ENCODE results near the gene ADAMTS16.

DNA sequence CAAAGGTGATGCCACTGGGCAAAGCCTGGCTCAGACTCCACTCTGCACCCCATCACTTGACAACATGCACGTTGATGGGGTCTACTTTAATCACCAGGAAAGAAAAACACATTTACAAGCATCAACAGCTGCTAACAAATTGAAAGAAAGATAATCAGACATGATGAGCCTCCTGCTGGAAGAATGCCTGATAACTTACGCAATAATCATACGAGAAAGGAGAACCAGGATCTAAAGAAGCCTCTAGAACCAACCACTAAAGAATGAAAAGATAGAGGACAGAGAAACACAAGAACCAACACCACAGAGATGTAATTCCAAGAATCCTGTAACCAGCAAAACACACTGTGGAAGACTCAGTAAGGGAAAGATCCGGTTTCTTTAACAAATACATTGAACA is 162.1 kb downstream of the ADAMTS16 start:
- TF ChIP-seq SETDB1 (IDR thresholded peaks at IDR 0.05; ENCODE audit: low read length) (no peak), EP300 (IDR thresholded peaks at IDR 0.05; ENCODE audit: low read length) (no peak), RFX5 (IDR thresholded peaks at IDR 0.05; ENCODE audit: low read depth, low read length) (no peak), RB1 (IDR thresholded peaks at IDR 0.05; ENCODE audit: low read depth) (no peak), CEBPB (tag; IDR thresholded peaks at IDR 0.05) (no peak), NR2C2 (CRISPR knock-in tag; IDR thresholded peaks at IDR 0.05) (no peak), NR2C2 (tag; IDR thresholded peaks at IDR 0.05) (no peak), ARID1B (IDR thresholded peaks at IDR 0.05) (no peak), ZBTB7A (IDR thresholded peaks at IDR 0.05; ENCODE audit: borderline replicate concordance, control insufficient read depth, low read depth, low read length) (no peak), POLR2A (conservative IDR thresholded peaks at IDR 0.05) (no peak), ZNF316 (IDR thresholded peaks at IDR 0.05) (no peak), ETS2 (tag; IDR thresholded peaks at IDR 0.05; ENCODE audit: borderline replicate concordance, poor library complexity, severe bottlenecking) (no peak)
- TF ChIP-seq, protein P1, sequence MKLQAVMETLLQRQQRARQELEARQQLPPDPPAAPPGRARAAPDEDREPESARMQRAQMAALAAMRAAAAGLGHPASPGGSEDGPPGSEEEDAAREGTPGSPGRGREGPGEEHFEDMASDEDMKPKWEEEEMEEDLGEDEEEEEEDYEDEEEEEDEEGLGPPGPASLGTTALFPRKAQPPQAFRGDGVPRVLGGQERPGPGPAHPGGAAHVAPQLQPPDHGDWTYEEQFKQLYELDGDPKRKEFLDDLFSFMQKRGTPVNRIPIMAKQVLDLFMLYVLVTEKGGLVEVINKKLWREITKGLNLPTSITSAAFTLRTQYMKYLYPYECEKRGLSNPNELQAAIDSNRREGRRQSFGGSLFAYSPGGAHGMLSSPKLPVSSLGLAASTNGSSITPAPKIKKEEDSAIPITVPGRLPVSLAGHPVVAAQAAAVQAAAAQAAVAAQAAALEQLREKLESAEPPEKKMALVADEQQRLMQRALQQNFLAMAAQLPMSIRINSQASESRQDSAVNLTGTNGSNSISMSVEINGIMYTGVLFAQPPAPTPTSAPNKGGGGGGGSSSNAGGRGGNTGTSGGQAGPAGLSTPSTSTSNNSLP (IDR thresholded peaks at IDR 0.05; ENCODE audit: borderline replicate concordance, low read depth, low read length) = no peak
- TF ChIP-seq, protein P2, sequence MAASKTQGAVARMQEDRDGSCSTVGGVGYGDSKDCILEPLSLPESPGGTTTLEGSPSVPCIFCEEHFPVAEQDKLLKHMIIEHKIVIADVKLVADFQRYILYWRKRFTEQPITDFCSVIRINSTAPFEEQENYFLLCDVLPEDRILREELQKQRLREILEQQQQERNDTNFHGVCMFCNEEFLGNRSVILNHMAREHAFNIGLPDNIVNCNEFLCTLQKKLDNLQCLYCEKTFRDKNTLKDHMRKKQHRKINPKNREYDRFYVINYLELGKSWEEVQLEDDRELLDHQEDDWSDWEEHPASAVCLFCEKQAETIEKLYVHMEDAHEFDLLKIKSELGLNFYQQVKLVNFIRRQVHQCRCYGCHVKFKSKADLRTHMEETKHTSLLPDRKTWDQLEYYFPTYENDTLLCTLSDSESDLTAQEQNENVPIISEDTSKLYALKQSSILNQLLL (CRISPR knock-in tag; IDR thresholded peaks at IDR 0.05; ENCODE audit: borderline replicate concordance) = no peak
- TF ChIP-seq, protein P3, sequence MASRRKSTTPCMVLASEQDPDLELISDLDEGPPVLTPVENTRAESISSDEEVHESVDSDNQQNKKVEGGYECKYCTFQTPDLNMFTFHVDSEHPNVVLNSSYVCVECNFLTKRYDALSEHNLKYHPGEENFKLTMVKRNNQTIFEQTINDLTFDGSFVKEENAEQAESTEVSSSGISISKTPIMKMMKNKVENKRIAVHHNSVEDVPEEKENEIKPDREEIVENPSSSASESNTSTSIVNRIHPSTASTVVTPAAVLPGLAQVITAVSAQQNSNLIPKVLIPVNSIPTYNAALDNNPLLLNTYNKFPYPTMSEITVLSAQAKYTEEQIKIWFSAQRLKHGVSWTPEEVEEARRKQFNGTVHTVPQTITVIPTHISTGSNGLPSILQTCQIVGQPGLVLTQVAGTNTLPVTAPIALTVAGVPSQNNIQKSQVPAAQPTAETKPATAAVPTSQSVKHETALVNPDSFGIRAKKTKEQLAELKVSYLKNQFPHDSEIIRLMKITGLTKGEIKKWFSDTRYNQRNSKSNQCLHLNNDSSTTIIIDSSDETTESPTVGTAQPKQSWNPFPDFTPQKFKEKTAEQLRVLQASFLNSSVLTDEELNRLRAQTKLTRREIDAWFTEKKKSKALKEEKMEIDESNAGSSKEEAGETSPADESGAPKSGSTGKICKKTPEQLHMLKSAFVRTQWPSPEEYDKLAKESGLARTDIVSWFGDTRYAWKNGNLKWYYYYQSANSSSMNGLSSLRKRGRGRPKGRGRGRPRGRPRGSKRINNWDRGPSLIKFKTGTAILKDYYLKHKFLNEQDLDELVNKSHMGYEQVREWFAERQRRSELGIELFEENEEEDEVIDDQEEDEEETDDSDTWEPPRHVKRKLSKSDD (conservative IDR thresholded peaks at IDR 0.05; ENCODE audit: low read length) = no peak
